ENCODE results near the gene TTC7B.

DNA sequence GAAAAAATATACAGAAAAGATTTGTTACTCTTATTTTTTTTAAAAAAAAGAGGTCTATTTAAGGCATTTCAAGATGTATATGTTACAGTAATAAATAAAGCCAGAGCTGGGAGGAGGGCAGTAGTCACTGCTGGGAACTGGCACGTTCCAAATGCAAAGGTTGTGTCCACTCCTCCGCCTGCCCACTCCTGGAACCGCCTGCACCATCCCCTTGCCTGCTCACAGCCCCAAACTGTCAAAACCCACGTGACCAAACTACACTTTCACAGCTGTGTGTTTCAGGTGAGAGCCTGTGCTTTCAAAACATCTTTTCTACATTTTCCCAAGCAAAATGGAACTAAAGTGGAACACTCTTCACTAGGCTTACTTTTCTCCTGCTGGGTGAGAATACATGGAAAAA lies 160.4 kb downstream of the TTC7B start:
- TF ChIP-seq JUND (IDR thresholded peaks at IDR 0.05; ENCODE audit: low read length) (no peak), EZH2 (IDR thresholded peaks at IDR 0.05; ENCODE audit: low read depth, low read length, severe bottlenecking) (no peak), CTCF (IDR thresholded peaks at IDR 0.05; ENCODE audit: control extremely low read depth in 1 of 3, insufficient read depth in 1 of 3, low read depth in 1 of 3, low read length in 3 of 3) (no peak), ZNF274 (IDR thresholded peaks at IDR 0.05; ENCODE audit: borderline replicate concordance, extremely low read depth, low read length) (no peak), TCF12 (IDR thresholded peaks at IDR 0.05; ENCODE audit: low read depth, low read length) (no peak), SIX5 (IDR thresholded peaks at IDR 0.05; ENCODE audit: low read depth, low read length) (no peak), EGR1 (IDR thresholded peaks at IDR 0.05; ENCODE audit: borderline replicate concordance, low read depth, low read length) (no peak), POLR2AphosphoS5 (IDR thresholded peaks at IDR 0.05; ENCODE audit: low read depth, low read length) (no peak), SRF (IDR thresholded peaks at IDR 0.05; ENCODE audit: low read depth, low read length) (no peak), TAF1 (IDR thresholded peaks at IDR 0.05; ENCODE audit: low read depth, low read length) (no peak), SUZ12 (IDR thresholded peaks at IDR 0.05; ENCODE audit: low read length) (no peak)
- TF ChIP-seq, protein P1, sequence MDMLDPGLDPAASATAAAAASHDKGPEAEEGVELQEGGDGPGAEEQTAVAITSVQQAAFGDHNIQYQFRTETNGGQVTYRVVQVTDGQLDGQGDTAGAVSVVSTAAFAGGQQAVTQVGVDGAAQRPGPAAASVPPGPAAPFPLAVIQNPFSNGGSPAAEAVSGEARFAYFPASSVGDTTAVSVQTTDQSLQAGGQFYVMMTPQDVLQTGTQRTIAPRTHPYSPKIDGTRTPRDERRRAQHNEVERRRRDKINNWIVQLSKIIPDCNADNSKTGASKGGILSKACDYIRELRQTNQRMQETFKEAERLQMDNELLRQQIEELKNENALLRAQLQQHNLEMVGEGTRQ (IDR thresholded peaks at IDR 0.05; ENCODE audit: low read length) = no peak
